Endothelial cell of umbilical vein (primary cell): ENCODE measurements around the gene TIPIN. TPM values are rescaled to one million over a fixed set of nuclear protein-coding genes. Genes with fewer than 3 reads are reported as not detected.

Experiments
- BruUV-seq: library from RNA; stranded (reverse); fragments of 400-500 nt; replicated peaks from 2 replicates; lab custom pipeline; 2021; lab: Mats Ljungman, UMichigan
- CTCF ChIA-PET: fragments of 300-600, 350-600 bp; sonication (Branson Sonifier 250); formaldehyde crosslinking; loops from one replicate; lab custom pipeline; 2021; ENCODE audit warnings: antibody characterized with exemption, inconsistent platforms; lab: Charles Lee
- POLR2A ChIA-PET: fragments of 300-600, 350-600 bp; sonication (Branson Sonifier 250); formaldehyde crosslinking; loops from one replicate; lab custom pipeline; 2021; ENCODE audit warnings: antibody characterized with exemption, inconsistent platforms; lab: Charles Lee
- DNase-seq: peaks from one replicate; pipeline ENCODE4 v3.0.0-alpha.2; 2011; ENCODE audit warnings: low read depth, low spot score
- FAIRE-seq: peaks from 2 replicates; lab custom pipeline; 2011; peaks lifted over from hg19 to GRCh38; lab: Jason Lieb, UNC
- H2AFZ ChIP-seq: 2 replicates; pipeline ENCODE4 v1.6.0; 2012; ENCODE audit warnings: low read depth, low read length, control low read depth, inconsistent platforms
- H3K27ac ChIP-seq: 2 replicates; pipeline ENCODE4 v1.5.1; 2011; ENCODE audit warnings: low read depth, mild to moderate bottlenecking, control low read depth, low read length, moderate library complexity; ENCODE audit not compliant: insufficient read depth
- H3K27me3 ChIP-seq, 2 experiments: 2 replicates each; pipeline versions ENCODE4 v1.6.0 to v1.6.1; 2011; ENCODE audit warnings: low read length in 2 of 2, mixed read lengths in 1 of 2; ENCODE audit not compliant: control insufficient read depth in 2 of 2, insufficient read depth in 2 of 2
- H3K36me3 ChIP-seq, 2 experiments: 2 replicates in 1 of 2; 3 replicates in 1 of 2; pipeline ENCODE4 v1.5.1; 2011; ENCODE audit warnings: low read length in 2 of 2, mild to moderate bottlenecking in 1 of 2, moderate library complexity in 1 of 2; ENCODE audit not compliant: control insufficient read depth in 2 of 2, insufficient read depth in 2 of 2; ENCODE audit errors: extremely low read depth in 1 of 2
- H3K4me1 ChIP-seq: 3 replicates; pipeline ENCODE4 v1.5.1; 2011; ENCODE audit warnings: mild to moderate bottlenecking, low read length; ENCODE audit not compliant: control insufficient read depth, insufficient read depth; ENCODE audit errors: extremely low read depth
- H3K4me2 ChIP-seq: 2 replicates; pipeline ENCODE4 v1.6.1; 2011; ENCODE audit warnings: low read length, control low read depth, mixed read lengths; ENCODE audit not compliant: insufficient read depth
- H3K4me3 ChIP-seq, 3 experiments: fragments of 200-600 bp in 1 of 3; sonication (generic), shearing (Covaris generic) in 1 of 3; replicated peaks in 1 of 3; 2 replicates each; pipeline ENCODE4 v1.5.1; 2011 to 2016; ENCODE audit warnings: control low read depth in 3 of 3, low read length in 3 of 3, mild to moderate bottlenecking in 2 of 3, inconsistent platforms in 1 of 3, low read depth in 1 of 3, moderate library complexity in 1 of 3; ENCODE audit not compliant: insufficient read depth in 1 of 3
- H3K79me2 ChIP-seq: 2 replicates; pipeline ENCODE4 v1.6.0; 2012; ENCODE audit warnings: low read length, inconsistent platforms; ENCODE audit not compliant: control insufficient read depth, insufficient read depth
- H3K9ac ChIP-seq: replicated peaks from 2 replicates; pipeline ENCODE3; 2011; ENCODE audit warnings: low read length, control low read depth; ENCODE audit not compliant: insufficient read depth; ENCODE audit errors: extremely low read depth
- H3K9me1 ChIP-seq: replicated peaks from 3 replicates; pipeline ENCODE4 v1.6.0; 2011; ENCODE audit warnings: mild to moderate bottlenecking, low read length; ENCODE audit not compliant: control insufficient read depth, insufficient read depth; ENCODE audit errors: extremely low read depth
- H3K9me3 ChIP-seq: replicated peaks from 2 replicates; pipeline ENCODE4 v1.5.1; 2012; ENCODE audit warnings: low read length, inconsistent platforms; ENCODE audit not compliant: control insufficient read depth, insufficient read depth
- H4K20me1 ChIP-seq: replicated peaks from 2 replicates; pipeline ENCODE3; 2011; ENCODE audit warnings: mild to moderate bottlenecking, low read length; ENCODE audit not compliant: control insufficient read depth, insufficient read depth; ENCODE audit errors: extremely low read depth
- EZH2 ChIP-seq: IDR thresholded peaks from 2 replicates; pipeline ENCODE4 v1.6.1; 2012; ENCODE audit warnings: borderline replicate concordance, low read depth, mild to moderate bottlenecking, moderate library complexity, low read length, inconsistent platforms; ENCODE audit not compliant: severe bottlenecking
- FOS ChIP-seq: IDR thresholded peaks from 2 replicates; pipeline ENCODE4 v1.6.1; 2011; ENCODE audit warnings: mild to moderate bottlenecking, low read length, moderate library complexity, borderline replicate concordance; ENCODE audit not compliant: insufficient read depth
- GATA2 ChIP-seq: IDR thresholded peaks from 2 replicates; pipeline ENCODE4 v1.7.0; 2011; ENCODE audit warnings: low read depth, mild to moderate bottlenecking, moderate library complexity, mixed read lengths, low read length; ENCODE audit not compliant: insufficient read length, insufficient read depth
- JUN ChIP-seq: IDR thresholded peaks from 2 replicates; pipeline ENCODE4 v1.6.1; 2011; ENCODE audit warnings: borderline replicate concordance, low read depth; ENCODE audit not compliant: insufficient read length, insufficient read depth
- MYC ChIP-seq: IDR thresholded peaks from one replicate; pipeline ENCODE4 v1.6.1; 2011; ENCODE audit warnings: mild to moderate bottlenecking, low read depth, low read length
- POLR2A ChIP-seq: IDR thresholded peaks from 2 replicates; pipeline ENCODE4 v1.6.1; 2012; ENCODE audit warnings: low read depth, mild to moderate bottlenecking, control low read depth, low read length
- POLR2AphosphoS5 ChIP-seq: IDR thresholded peaks from 2 replicates; pipeline ENCODE4 v1.6.1; 2012; ENCODE audit warnings: low read depth, mild to moderate bottlenecking, control low read depth, low read length, moderate library complexity; ENCODE audit not compliant: insufficient read depth
- dilution Hi-C: fragments of 300-500 bp; cut with MboI; formaldehyde crosslinking; loops from one replicate; pipeline ENCODE4 v1.15.0; 2019; ENCODE audit warnings: low sequenced_read_pairs; ENCODE audit not compliant: extremely low pct_ligation_motif_present
- intact Hi-C: fragments of 100-400 bp; cut with micrococcal nuclease; formaldehyde crosslinking; loops from one replicate; pipeline ENCODE4 v1.10.0; 2022
- polyA plus RNA-seq, 4 experiments: library from polyadenylated mRNA; depleted of rRNA in 3 of 4; stranded (reverse) in 3 of 4; unstranded in 1 of 4; fragments of >200 nt; gene quantifications; 2 replicates each; pipeline versions ENCODE4 v1.2.1 to v1.2.3, GENCODE V29; 2011 to 2012; ENCODE audit warnings: missing spikeins in 1 of 4
- total RNA-seq: library from RNA; stranded (reverse); gene quantifications from 2 replicates; pipeline ENCODE4 v1.2.3, GENCODE V29; 2021
- TF ChIP-seq, protein P1 (sequence below): IDR thresholded peaks from 2 replicates; pipeline ENCODE4 v1.6.1; 2011; ENCODE audit not compliant: insufficient read depth, insufficient read length
- TF ChIP-seq, protein P2 (sequence below), 2 donors: IDR thresholded peaks; 1 replicate in 1 of 2; 2 replicates in 1 of 2; pipeline ENCODE4 v1.5.1; 2011; ENCODE audit warnings: low read length in 2 of 2, mild to moderate bottlenecking in 2 of 2, moderate library complexity in 2 of 2, control low read depth in 1 of 2, inconsistent platforms in 1 of 2, low read depth in 1 of 2; ENCODE audit not compliant: insufficient read depth in 1 of 2; ENCODE audit errors: extremely low read depth in 1 of 2

TIPIN gene
- total and polyA plus RNA-seq, 2 donors (not counting 3 experiments of a cell fraction or from before 2014, with no cell fraction given) = 3.6 to 15.4 TPM

DNA sequence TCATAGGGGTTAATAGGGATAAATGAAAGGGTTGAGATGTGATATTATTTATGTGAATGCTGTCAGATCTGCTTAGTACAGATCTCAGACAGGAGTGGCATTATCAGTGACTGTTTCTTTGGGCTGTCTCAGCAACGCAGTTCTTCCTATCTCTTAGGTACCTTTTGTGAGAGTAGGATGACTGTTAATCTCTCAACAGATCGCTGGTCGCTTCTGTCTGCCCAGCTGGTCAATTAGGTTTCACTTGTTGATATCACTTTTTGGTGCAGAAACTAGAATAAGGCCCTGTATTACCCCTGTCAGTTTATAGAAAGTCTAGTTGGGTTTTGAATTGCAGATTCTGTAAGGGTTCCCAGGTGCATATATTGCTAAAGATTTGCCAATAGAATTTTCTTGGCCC lies 46.7 kb downstream of the TIPIN start:
- H3K4me2 ChIP-seq = no peak overlapping the region
- dilution Hi-C loops (loop anchor here (25.0 kb wide), 1 partner anchor 102 kb away; no protein-coding TSS in a partner anchor), intact Hi-C loops (no loop called here)
- no peak overlapping the region for H3K4me3 ChIP-seq
- H3K9me1 ChIP-seq = no peaks in the 10 kb centered on the region
- no peaks in the 10 kb centered on the region for H3K79me2 ChIP-seq
- POLR2A ChIA-PET = no interaction called here
- FAIRE-seq = no peak
- DNase-seq = no peak
- no peaks in the 10 kb centered on the region for H3K27me3 ChIP-seq
- H2AFZ ChIP-seq = no peak overlapping the region
- no TSS peak for BruUV-seq
- TF ChIP-seq, protein P1, sequence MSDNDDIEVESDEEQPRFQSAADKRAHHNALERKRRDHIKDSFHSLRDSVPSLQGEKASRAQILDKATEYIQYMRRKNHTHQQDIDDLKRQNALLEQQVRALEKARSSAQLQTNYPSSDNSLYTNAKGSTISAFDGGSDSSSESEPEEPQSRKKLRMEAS = no peak
- TF ChIP-seq FOS (no peak), MYC (no peak), POLR2AphosphoS5 (no peak), JUN (no peak), POLR2A (no peak), EZH2 (no peak), GATA2 (no peak)
- TF ChIP-seq, protein P2, sequence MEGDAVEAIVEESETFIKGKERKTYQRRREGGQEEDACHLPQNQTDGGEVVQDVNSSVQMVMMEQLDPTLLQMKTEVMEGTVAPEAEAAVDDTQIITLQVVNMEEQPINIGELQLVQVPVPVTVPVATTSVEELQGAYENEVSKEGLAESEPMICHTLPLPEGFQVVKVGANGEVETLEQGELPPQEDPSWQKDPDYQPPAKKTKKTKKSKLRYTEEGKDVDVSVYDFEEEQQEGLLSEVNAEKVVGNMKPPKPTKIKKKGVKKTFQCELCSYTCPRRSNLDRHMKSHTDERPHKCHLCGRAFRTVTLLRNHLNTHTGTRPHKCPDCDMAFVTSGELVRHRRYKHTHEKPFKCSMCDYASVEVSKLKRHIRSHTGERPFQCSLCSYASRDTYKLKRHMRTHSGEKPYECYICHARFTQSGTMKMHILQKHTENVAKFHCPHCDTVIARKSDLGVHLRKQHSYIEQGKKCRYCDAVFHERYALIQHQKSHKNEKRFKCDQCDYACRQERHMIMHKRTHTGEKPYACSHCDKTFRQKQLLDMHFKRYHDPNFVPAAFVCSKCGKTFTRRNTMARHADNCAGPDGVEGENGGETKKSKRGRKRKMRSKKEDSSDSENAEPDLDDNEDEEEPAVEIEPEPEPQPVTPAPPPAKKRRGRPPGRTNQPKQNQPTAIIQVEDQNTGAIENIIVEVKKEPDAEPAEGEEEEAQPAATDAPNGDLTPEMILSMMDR (IDR thresholded peaks at IDR 0.05; ENCODE audit: extremely low read depth in 1 of 2, insufficient read depth in 1 of 2, low read depth in 1 of 2, low read length in 2 of 2) = no peak
- H3K36me3 ChIP-seq = peaks cover 0 to 5% of the 10 kb centered on the region in 2 experiments
- no peaks in the 10 kb centered on the region for H4K20me1 ChIP-seq
- CTCF ChIA-PET = no interaction called here
- no peak overlapping the region for H3K9ac ChIP-seq
- H3K9me3 ChIP-seq = no peaks in the 10 kb centered on the region
- no peak overlapping the region for H3K27ac ChIP-seq
- no peaks in the 10 kb centered on the region for H3K4me1 ChIP-seq
